SH-SY5Y (cell line): ENCODE results near the gene ADAD2.
A peak's percentile ranks its signal among the peaks of the same experiment; 100 is the strongest.

ENCODE experiments used
- GATA2 ChIP-seq: IDR thresholded peaks from 2 replicates; pipeline ENCODE4 v1.6.1; 2011; ENCODE audit warnings: mild to moderate bottlenecking, low read depth, low read length
- GATA3 ChIP-seq: IDR thresholded peaks from 2 replicates; pipeline ENCODE4 v1.6.1; 2011; ENCODE audit warnings: low read depth, mild to moderate bottlenecking, low read length, moderate library complexity

The ADAD2 gene

GRCh38 chr16:84239141-84239769 lies 48.3 kb downstream of the ADAD2 start:
- TF ChIP-seq GATA3 (no peak), GATA2 (no peak)

DNA sequence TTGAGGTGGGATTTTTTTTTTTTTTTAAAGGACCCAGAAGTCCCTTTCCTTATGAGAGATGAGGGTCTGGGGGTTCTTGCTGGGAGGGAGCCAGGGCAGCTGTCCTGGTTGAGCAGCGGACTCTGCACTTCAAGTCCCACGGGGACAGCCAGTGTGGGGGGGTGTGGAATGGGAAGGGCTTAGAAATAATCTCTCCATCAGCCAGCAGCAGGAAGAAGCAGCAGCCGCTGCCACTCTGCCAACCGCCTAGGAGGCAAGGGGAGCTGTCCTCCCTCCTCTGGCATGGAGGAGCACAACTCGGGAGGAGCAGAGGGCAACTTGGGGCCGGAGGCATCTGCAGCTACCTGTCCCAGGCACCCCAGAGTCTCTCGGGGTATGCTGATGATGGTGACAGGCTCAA lies 49.0 kb downstream of the ADAD2 start, which contains the start of gene KCNG4:
Gene KCNG4 (minus strand): TSS at position 104 of the 400 bp plus-strand sequence. CDS start 2,527 bp downstream, outside the sequence.
- no peak for TF ChIP-seq GATA3
- peak; percentile 89 for TF ChIP-seq GATA2

DNA sequence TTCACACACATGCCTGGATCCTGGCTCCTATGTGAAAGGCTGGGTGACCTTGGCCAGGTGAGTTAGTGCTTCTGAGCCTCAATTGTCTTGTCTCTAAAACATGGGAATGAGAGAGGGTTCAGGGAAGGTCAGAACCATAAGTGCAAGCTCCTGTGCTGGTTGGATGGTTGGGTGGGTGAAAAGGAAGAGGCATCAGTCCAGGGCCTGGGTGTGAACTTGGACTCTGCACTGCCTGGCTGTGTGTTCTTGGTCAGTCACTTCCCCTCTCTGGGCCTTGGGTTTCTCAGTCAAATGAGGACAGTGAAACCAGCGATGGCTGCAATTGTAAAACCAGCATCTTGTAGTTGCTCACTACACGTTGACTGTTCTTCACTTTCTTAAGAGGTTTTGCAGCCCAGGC lies 49.5 kb downstream of the ADAD2 start:
- TF ChIP-seq GATA3 (no peak), GATA2 (no peak)

GRCh38 chr16:84241778-84242177 lies 50.8 kb downstream of the ADAD2 start:
- TF ChIP-seq GATA2: no peak

DNA sequence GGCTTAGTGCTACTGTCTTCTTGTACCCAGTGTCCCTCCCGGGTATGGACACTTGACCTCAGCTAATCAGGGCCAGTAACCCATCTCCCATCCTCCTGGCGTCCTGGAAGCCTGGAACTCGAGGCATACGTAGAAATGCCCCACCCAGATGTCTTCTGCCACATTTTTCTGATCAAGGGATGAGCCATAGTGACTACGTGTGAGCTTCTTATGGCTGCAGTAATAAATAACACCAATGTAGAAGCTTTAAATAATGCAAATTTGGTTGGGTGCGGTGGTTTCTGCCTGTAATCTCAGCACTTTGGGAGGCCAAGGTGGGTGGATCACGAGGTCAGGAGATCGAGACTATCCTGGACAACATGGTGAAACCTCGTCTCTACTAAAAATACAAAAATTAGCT lies 51.9 kb downstream of the ADAD2 start:
- TF ChIP-seq GATA3 (no peak), GATA2 (no peak)

DNA sequence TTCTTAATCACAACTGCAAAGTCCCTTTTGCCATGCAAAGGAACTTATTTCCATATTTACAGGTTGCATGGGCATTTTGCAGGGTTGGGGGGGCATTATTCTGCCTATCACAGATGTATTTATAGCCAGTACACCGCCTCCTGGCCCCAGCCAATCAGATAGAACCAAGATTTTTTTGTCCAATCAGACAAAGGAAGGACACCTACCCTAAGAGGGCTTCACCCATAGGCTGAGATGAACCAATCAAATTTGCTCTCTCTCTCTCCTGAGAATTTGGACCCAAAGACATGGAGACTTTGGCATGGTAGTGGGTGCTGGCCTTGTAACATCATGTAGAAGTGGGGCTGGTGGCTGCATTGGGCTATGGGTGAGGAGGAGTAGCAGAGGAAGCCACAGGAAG lies 52.8 kb downstream of the ADAD2 start:
- TF ChIP-seq GATA2 (no peak), GATA3 (no peak)

DNA sequence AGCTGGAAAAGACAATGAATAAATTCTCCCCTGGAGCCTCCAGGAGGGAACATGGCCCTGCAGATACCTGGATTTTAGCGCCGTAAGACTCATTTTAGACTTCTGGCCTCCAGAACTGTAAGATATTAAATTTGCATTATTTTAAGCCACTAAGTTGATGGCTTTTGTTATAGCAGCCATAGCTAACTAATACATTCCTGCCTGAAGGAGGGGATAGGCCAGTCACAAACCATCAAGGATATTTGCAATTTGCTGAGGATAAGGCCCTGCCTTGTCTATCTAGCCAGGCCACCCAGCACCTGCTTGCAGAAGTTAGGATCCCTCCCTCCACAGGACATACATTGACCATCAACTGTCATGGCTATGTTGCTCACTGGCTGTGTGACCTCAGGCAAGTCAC lies 53.8 kb downstream of the ADAD2 start:
- TF ChIP-seq GATA3 (no peak), GATA2 (no peak)

GRCh38 chr16:84245956-84246678 lies 55.2 kb downstream of the ADAD2 start:
- TF ChIP-seq GATA3 (no peak), GATA2 (peak; percentile 60; the same call in 1 of the 2 replicates)

GRCh38 chr16:84246679-84247077 lies 55.7 kb downstream of the ADAD2 start:
- TF ChIP-seq GATA2 (no peak), GATA3 (no peak)
